H9 (cell line): ENCODE measurements around the gene RPS6KA1. TPM values are rescaled to one million over a fixed set of nuclear protein-coding genes. Genes with fewer than 3 reads are reported as not detected.

Experiments
- DNase-seq: peaks from one replicate; pipeline ENCODE4 v3.0.0-alpha.2; 2017
- H2AFZ ChIP-seq: one replicate; pipeline ENCODE4 v1.6.1; 2013; ENCODE audit warnings: mild to moderate bottlenecking, low read length, control low read depth, moderate library complexity
- H2AK5ac ChIP-seq: 2 replicates; pipeline ENCODE4 v1.6.1; 2013; ENCODE audit warnings: low read length, control low read depth, mixed read lengths; ENCODE audit not compliant: insufficient read length
- H2BK120ac ChIP-seq: one replicate; pipeline ENCODE4 v1.6.1; 2013; ENCODE audit warnings: low read depth, mild to moderate bottlenecking, low read length, control low read depth, inconsistent platforms; ENCODE audit not compliant: poor library complexity, severe bottlenecking
- H2BK12ac ChIP-seq: 2 replicates; pipeline ENCODE4 v1.6.1; 2013; ENCODE audit warnings: low read length, control low read depth, mixed read lengths, low read depth; ENCODE audit not compliant: insufficient read length
- H2BK15ac ChIP-seq: 2 replicates; pipeline ENCODE4 v1.6.1; 2013; ENCODE audit warnings: low read depth, low read length, control low read depth
- H2BK20ac ChIP-seq: one replicate; pipeline ENCODE4 v1.6.1; 2013; ENCODE audit warnings: low read depth, mild to moderate bottlenecking, low read length, control low read depth, inconsistent platforms; ENCODE audit not compliant: poor library complexity, severe bottlenecking
- H2BK5ac ChIP-seq: 2 replicates; pipeline ENCODE4 v1.6.1; 2013; ENCODE audit warnings: low read length, control low read depth, mixed read lengths; ENCODE audit not compliant: insufficient read length
- H3K14ac ChIP-seq: 2 replicates; pipeline ENCODE4 v1.6.1; 2013; ENCODE audit warnings: low read length, control low read depth; ENCODE audit not compliant: insufficient read depth
- H3K18ac ChIP-seq: 2 replicates; pipeline ENCODE4 v1.6.1; 2013; ENCODE audit warnings: low read depth, mild to moderate bottlenecking, mixed read lengths, low read length, control low read depth; ENCODE audit not compliant: insufficient read length
- H3K23ac ChIP-seq: 2 replicates; pipeline ENCODE4 v1.6.1; 2013; ENCODE audit warnings: low read length, control low read depth, mixed read lengths, low read depth; ENCODE audit not compliant: insufficient read length
- H3K23me2 ChIP-seq: 2 replicates; pipeline ENCODE4 v1.6.1; 2013; ENCODE audit warnings: low read depth, mild to moderate bottlenecking, mixed read lengths, low read length, control low read depth; ENCODE audit not compliant: insufficient read length, poor library complexity, severe bottlenecking
- H3K27ac ChIP-seq: 2 replicates; pipeline ENCODE4 v1.5.1; 2013; ENCODE audit warnings: low read length, control low read depth, mixed read lengths, low read depth; ENCODE audit not compliant: insufficient read length
- H3K27me3 ChIP-seq: 2 replicates; pipeline ENCODE4 v1.6.1; 2013; ENCODE audit warnings: low read length, control low read depth, inconsistent platforms; ENCODE audit not compliant: insufficient read depth
- H3K4ac ChIP-seq: 2 replicates; pipeline ENCODE4 v1.6.1; 2013; ENCODE audit warnings: low read depth, mild to moderate bottlenecking, control low read depth, inconsistent platforms, low read length, moderate library complexity
- H3K4me1 ChIP-seq: 2 replicates; pipeline ENCODE4 v1.6.1; 2013; ENCODE audit warnings: low read length, control low read depth, inconsistent platforms; ENCODE audit not compliant: insufficient read depth
- H3K4me2 ChIP-seq: 2 replicates; pipeline ENCODE4 v1.6.1; 2013; ENCODE audit warnings: low read length, control low read depth, mixed read lengths; ENCODE audit not compliant: insufficient read length, insufficient read depth
- H3K56ac ChIP-seq: 2 replicates; pipeline ENCODE4 v1.6.1; 2013; ENCODE audit warnings: low read depth, mild to moderate bottlenecking, mixed read lengths, low read length, control low read depth; ENCODE audit not compliant: insufficient read length
- H3K79me1 ChIP-seq: 2 replicates; pipeline ENCODE4 v1.6.1; 2013; ENCODE audit warnings: low read depth, mild to moderate bottlenecking, moderate library complexity, low read length, control low read depth, inconsistent platforms; ENCODE audit not compliant: insufficient read depth, poor library complexity, severe bottlenecking
- H3K79me2 ChIP-seq: 2 replicates; pipeline ENCODE4 v1.6.1; 2013; ENCODE audit warnings: low read length, control low read depth, inconsistent platforms; ENCODE audit not compliant: insufficient read depth
- H3K9ac ChIP-seq: 2 replicates; pipeline ENCODE4 v1.6.1; 2013; ENCODE audit warnings: low read length, control low read depth, mixed read lengths; ENCODE audit not compliant: insufficient read length; ENCODE audit errors: extremely low read depth
- H3K9me3 ChIP-seq: one replicate; pipeline ENCODE4 v1.6.1; 2013; ENCODE audit warnings: low read depth, low read length, inconsistent platforms; ENCODE audit not compliant: control insufficient read depth
- H3T11ph ChIP-seq: one replicate; pipeline ENCODE4 v1.6.1; 2013; ENCODE audit warnings: mild to moderate bottlenecking, low read length, control low read depth, inconsistent platforms
- H4K20me1 ChIP-seq: one replicate; pipeline ENCODE4 v1.6.1; 2013; ENCODE audit not compliant: control insufficient read depth, insufficient read length, insufficient read depth
- H4K5ac ChIP-seq: 2 replicates; pipeline ENCODE4 v1.6.1; 2013; ENCODE audit warnings: low read depth, mild to moderate bottlenecking, mixed read lengths, low read length, control low read depth; ENCODE audit not compliant: insufficient read length
- H4K8ac ChIP-seq: replicated peaks from 2 replicates; pipeline ENCODE4 v1.6.1; 2013; ENCODE audit warnings: low read length, control low read depth, mixed read lengths, low read depth; ENCODE audit not compliant: insufficient read length
- H4K91ac ChIP-seq: 2 replicates; pipeline ENCODE4 v1.6.1; 2013; ENCODE audit warnings: low read depth, mild to moderate bottlenecking, moderate library complexity, mixed read lengths, low read length, control low read depth; ENCODE audit not compliant: insufficient read length
- H3K27ac Mint-ChIP-seq, 3 experiments: 2 replicates in 2 of 3; 3 replicates in 1 of 3; pipeline ENCODE4 v1.8.0; 2020 to 2021; ENCODE audit warnings: mixed read lengths in 3 of 3, mild to moderate bottlenecking in 1 of 3, moderate library complexity in 1 of 3
- H3K27me3 Mint-ChIP-seq: 2 replicates; pipeline ENCODE4 v1.8.0; 2021; ENCODE audit warnings: low read depth, mild to moderate bottlenecking, moderate library complexity, mixed read lengths
- H3K36me3 Mint-ChIP-seq, 3 experiments: 2 replicates in 2 of 3; 3 replicates in 1 of 3; pipeline ENCODE4 v1.8.0; 2020 to 2021; ENCODE audit warnings: low read depth in 3 of 3, mixed read lengths in 3 of 3; ENCODE audit not compliant: insufficient read depth in 1 of 3
- H3K4me1 Mint-ChIP-seq, 2 experiments: 2 replicates each; pipeline ENCODE4 v1.8.0; 2020; ENCODE audit warnings: mixed read lengths in 2 of 2
- H3K4me3 Mint-ChIP-seq, 2 experiments: 2 replicates in 1 of 2; 3 replicates in 1 of 2; pipeline ENCODE4 v1.8.0; 2020 to 2021; ENCODE audit warnings: mild to moderate bottlenecking in 2 of 2, mixed read lengths in 2 of 2, moderate library complexity in 1 of 2
- H3K9me3 Mint-ChIP-seq, 2 experiments: 2 replicates in 1 of 2; 3 replicates in 1 of 2; pipeline ENCODE4 v1.8.0; 2020; ENCODE audit warnings: mild to moderate bottlenecking in 2 of 2, mixed read lengths in 2 of 2, moderate library complexity in 1 of 2
- CTCF ChIP-seq: fragments of 200-600 bp; sonication (generic); conservative IDR thresholded peaks from 3 replicates; pipeline ENCODE4 v1.8.0; 2021; ENCODE audit warnings: antibody characterized with exemption, mild to moderate bottlenecking
- WGBS: extraction: QIAGEN DNeasy Blood & Tissue Kit; methylation state at CpG from one replicate; pipeline ENCODE4 v1.1.7; 2013; ENCODE audit warnings: missing lambda C conversion rate, low lambda C conversion rate, mixed read lengths; ENCODE audit not compliant: insufficient read length; ENCODE audit errors: extremely low coverage; 5-methylcytosine and 5-hydroxymethylcytosine counted together
- total RNA-seq: library from RNA; stranded (reverse); gene quantifications from 2 replicates; pipeline ENCODE4 v1.2.1, GENCODE V29; 2021

The RPS6KA1 gene
- total RNA-seq, 1 experiment from 2014 or later: 45.3 TPM

GRCh38 chr1:26524181-26524580 lies 5.4 kb upstream of the RPS6KA1 start:
- H4K20me1 ChIP-seq: no peaks in the 10 kb centered on the region
- no peaks in the 10 kb centered on the region for H3K4me1 ChIP-seq
- H3K27ac ChIP-seq: no peak overlapping the region
- no peak overlapping the region for H2AK5ac ChIP-seq
- no peak overlapping the region for H3K4me3 Mint-ChIP-seq
- no peak overlapping the region for H2AFZ ChIP-seq
- no peak overlapping the region for H3K4me2 ChIP-seq
- H2BK15ac ChIP-seq: no peak overlapping the region
- H3K4ac ChIP-seq: no peak overlapping the region
- H3K23me2 ChIP-seq: peaks cover 2% of the 10 kb centered on the region
- H3K27ac Mint-ChIP-seq: no peak overlapping the region
- no peak overlapping the region for H2BK20ac ChIP-seq
- no peak overlapping the region for H3K23ac ChIP-seq
- H3K36me3 Mint-ChIP-seq: no peaks in the 10 kb centered on the region
- no peaks in the 10 kb centered on the region for H3K79me1 ChIP-seq
- no peaks in the 10 kb centered on the region for H3K9me3 Mint-ChIP-seq
- no peak overlapping the region for H3K9ac ChIP-seq
- no peak overlapping the region for H2BK12ac ChIP-seq
- H2BK5ac ChIP-seq: no peak overlapping the region
- H4K91ac ChIP-seq: no peak overlapping the region
- no peaks in the 10 kb centered on the region for H3K27me3 ChIP-seq
- WGBS: no CpG with 5 or more reads among the region's 4 CpGs
- H3T11ph ChIP-seq: no peak overlapping the region
- no peak overlapping the region for H3K14ac ChIP-seq
- H3K79me2 ChIP-seq: no peaks in the 10 kb centered on the region
- H2BK120ac ChIP-seq: no peak overlapping the region
- no peak overlapping the region for H4K8ac ChIP-seq
- no peak for TF ChIP-seq CTCF
- no peak overlapping the region for H4K5ac ChIP-seq
- peaks cover 8 to 14% of the 10 kb centered on the region in 2 experiments for H3K4me1 Mint-ChIP-seq
- peaks cover 24% of the 10 kb centered on the region for H3K27me3 Mint-ChIP-seq
- H3K9me3 ChIP-seq: no peaks in the 10 kb centered on the region
- no peak for DNase-seq
- no peak overlapping the region for H3K56ac ChIP-seq
- H3K18ac ChIP-seq: no peak overlapping the region
